ENCODE data around the gene SPATA3. TPM values are rescaled to one million over a fixed set of nuclear protein-coding genes. Genes with fewer than 3 reads are reported as not detected.
"Not testable (repeated sequence)": the region's sequence is repeated elsewhere in the genome, so short reads cannot be mapped to it uniquely, and the experiment has no call there.

The SPATA3 gene
- total RNA-seq, 1 experiment from 2014 or later, result not detected

DNA sequence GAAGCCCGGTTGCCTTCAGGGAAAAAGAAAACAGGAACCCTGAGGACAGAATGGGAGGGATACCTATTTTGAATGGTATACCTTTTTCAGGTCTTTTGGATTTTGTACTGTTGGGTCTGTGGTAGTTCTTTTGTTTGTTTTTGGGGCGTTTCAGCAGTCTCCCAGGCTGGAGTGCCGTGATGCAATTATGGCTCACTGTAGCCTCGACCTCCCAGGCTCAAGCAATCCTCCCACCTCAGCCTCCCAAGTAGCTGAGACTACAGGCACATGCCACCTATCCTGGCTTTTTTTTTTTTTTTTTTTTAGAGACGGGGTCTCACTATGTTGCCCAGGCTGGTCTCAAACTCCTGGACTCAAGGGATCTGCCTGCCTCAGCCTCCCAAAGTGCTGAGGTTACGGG, 27.6 kb upstream of the SPATA3 start:
- DNase-seq (ENCODE audit: low spot score), result not testable (repeated sequence)

DNA sequence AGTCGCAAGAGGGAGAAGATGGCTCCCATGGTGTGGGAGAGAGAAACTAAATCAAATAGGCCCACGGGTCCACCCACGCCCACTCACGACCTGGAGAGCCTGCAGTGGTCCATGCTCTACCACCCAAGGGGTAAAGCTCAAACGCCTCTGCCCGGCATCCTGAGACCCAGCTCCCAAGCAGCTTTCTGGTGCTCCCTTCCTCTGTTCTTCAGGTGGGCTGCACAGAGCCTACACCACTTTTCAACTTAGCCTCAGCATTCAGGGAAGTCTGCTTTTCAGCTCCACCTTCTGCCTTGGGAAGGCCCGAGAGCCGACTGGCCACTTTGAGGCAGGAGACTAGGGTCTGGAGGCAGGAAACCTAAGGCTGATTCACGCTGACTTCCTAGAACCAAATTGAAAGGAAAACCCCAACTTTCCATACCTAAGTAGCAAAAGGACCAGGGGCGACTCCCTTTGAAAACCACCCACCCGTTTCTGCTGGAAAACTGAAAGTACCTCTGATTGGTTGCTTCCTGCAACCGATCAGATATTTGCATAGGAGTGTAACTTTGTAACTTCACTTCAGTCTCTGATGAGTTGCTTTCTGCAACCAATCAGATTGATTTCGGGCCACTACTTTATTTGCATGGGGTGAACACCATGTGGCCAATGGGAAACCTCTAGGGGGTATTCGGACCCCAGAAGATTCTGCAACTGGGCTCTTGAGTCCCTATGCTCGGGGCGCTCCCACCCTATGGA, 26.8 kb upstream of the SPATA3 start:
- no peak for DNase-seq (ENCODE audit: low spot score)

GRCh38 chr2:230969659-230970015, 26.3 kb upstream of the SPATA3 start:
- DNase-seq (ENCODE audit: low spot score), result no peak

GRCh38 chr2:230972046-230972445, 23.9 kb upstream of the SPATA3 start:
- DNase-seq (ENCODE audit: low spot score), result no peak

DNA sequence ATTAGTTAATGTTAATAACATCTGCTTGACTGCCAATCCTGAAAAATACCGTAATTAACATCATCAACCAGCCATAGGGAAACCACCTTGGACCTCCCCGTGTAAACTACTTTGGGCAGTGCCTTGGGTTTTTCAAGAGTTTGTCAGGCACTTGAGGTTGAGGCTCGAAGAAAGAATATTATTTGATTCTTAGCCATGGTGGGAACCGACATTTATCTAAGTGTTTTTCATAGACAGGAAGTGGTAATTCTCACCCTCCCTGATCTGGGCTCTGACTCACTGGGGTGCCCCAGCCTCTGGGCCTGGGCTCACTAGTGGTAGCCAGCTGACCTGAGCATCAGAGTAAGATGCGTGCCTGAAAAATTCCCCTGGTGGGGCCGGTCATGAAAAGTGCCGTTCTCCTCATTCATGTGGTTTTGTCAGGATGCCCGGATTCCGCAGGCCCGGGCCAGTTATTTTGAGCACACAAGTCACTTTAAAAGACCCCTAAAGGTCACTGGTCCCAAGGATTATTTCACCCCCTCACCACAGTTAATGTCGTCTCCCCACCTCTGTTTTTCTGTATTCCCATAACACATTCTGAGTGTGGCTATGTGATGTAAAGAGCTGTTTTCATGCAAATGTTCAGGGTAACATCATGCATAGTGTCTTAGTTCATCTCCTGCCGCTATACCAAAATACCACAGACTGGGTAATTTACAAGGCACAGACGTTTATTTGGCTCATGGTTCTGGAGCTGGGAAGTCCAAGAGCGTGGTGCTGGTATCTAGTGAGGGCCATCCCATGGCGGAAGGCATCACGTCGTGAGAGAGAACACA, 21.6 kb upstream of the SPATA3 start:
- DNase-seq (ENCODE audit: low spot score), result peak; percentile 90

DNA sequence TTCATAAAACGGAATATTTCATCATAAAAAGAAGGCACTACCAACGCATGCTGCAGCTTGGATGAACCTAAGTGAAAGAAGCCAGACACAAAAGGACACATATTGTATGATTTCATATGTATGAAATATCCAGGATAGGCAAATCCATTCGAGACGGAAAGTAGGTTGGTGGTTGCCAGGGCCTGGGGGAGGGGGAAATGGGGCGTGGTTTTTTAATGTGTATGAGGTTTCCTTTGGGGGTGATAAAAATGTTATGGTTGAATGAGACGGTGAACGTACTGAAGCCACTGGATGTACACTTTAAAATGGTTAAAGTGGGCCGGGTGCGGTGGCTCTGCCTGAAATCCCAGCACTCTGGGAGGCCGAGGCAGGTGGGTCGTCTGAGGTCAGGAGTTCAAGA, 20.0 kb upstream of the SPATA3 start:
- DNase-seq (ENCODE audit: low spot score), result no peak

GRCh38 chr2:230976671-230977171, 19.2 kb upstream of the SPATA3 start:
- no peak for DNase-seq (ENCODE audit: low spot score)

- no peak for DNase-seq (ENCODE audit: low spot score)
These were observed 15.5 kb upstream of the SPATA3 start for GRCh38 chr2:230980468-230980867.

DNA sequence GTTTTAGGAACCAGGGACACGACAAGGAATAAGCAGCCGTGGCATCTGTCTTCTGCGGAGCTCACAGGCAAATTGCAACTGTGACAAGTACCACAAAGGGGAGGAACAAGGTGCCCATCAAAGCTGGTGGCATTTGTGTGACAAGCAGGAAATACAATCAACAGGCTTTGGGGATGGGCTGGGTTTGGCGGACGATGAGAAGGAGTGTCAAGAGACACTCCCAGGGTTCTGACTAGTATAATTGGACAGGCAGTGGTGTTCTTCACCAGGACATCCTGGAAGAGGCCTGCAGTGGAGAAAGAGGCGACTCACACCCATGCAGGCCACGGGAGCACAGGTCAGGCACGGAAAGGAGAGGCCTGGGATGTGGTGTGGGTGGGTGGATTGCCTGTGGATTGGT, 14.2 kb upstream of the SPATA3 start:
- DNase-seq (ENCODE audit: low spot score), result no peak

DNA sequence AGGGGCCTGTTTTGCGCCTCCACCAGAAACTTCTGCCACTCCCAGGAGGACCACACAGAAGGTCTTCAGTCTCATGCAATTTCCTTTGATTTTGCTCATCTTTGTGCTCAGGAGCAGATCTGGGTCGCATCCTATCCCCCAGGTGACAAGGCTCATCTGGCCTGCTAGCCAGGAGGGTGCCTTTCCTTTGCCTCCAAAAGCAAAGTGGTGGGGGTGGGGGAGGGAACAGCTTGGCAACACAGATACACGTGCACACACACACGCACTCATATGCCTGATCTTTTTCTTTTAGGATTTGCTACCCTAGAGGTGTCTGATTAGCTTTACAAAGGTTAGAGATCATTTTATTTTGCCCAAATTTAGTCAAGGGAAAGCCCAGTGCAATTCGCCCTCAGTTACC, 13.8 kb upstream of the SPATA3 start:
- DNase-seq (ENCODE audit: low spot score), result no peak

- no peak for DNase-seq (ENCODE audit: low spot score)
These were observed 13.4 kb upstream of the SPATA3 start for GRCh38 chr2:230982528-230982927.

DNA sequence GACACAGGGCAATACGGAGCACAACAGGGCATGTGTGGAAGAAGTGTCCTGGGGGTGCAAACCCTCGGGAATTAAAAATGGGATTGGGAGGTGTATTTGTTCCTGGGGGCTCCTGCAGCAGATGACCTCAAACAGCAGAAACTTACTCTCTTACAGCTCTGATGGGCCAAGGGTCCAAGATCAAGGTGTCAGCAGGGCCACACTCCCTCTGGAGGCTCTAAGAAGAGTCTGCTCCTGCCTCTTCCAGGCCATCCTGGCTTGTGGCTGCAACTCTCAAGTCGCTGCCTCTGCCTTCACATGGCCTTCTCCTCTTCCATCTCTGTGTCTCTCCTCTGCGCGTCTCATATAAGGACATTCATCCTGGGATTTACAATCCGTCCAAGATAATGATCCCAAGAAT, 12.4 kb upstream of the SPATA3 start:
- DNase-seq (ENCODE audit: low spot score), result no peak

DNA sequence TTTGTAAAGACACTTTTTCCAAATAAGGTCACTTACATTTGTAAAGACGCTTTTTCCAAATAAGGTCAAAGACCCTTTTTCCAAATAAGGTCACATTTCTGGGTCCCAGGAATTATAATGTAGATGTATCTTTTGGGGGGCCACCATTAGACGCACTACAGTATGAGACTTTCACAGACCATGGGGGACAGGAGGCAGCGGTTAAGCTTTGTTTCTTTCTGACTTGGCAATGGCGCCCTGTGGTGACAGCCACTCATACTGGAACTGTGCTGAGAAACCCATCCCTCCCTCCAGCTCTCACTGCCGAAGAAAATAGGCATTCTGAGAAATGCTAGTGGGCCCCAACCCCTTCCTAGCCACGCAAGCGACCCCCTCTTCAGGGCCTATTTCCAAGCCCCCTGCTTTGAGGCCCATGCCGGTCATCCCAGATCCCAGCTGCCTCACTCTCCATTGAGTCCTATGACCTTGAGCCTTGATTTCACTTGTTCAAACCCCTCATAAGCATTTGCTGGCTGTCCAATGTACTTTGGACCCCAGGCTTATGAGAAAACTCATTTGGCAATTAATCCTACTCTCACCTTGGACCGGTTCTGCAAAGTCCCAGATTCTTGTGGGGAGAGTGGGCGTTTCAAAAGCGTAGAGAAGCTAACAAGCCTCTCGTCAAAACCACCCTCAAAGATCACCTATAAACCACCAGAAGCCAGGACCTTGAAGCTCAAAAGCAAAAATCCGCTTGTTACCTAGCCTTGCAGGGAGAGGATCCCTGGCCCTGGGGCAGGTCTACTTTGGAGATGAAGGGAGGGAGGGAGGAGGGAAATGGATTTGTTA, 11.3 kb upstream of the SPATA3 start:
- DNase-seq (ENCODE audit: low spot score), result no peak

DNA sequence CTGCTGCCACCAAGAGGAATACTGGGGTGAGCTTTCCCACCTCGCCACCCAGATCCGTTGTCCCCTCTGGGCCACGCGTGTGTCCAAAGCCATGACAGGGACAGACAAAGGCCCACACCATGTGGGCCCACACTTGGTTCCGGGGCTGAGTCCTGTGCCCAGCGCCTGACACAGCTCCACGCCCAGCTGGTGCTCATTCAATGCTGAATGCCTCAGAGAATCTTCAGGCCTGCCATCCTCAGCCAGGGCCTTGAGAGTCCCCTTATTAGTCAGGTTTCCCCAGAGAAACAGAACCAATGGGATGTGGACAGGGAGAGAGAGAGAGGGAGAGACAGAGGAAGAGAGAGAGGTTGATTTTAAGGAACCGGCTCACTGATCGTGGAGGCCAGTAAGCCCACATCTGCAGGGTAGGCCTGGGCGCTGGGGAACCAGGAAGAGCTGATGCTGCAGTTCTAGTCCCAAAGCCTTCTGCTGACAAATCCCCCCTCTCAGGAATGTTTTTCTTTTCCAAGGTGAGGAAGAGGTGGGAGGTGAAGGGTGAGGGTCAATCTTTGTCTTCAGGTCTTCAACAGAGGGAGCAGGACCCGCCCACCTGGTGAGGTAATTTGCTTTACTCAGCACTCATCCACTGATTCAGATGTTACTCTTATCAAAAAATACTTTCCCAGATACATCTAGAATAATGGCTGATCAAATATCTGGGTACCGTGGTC, 10.2 kb upstream of the SPATA3 start:
- no peak for DNase-seq (ENCODE audit: low spot score)

- no peak for DNase-seq (ENCODE audit: low spot score)
These were observed 9.3 kb upstream of the SPATA3 start for GRCh38 chr2:230986520-230987136.

DNA sequence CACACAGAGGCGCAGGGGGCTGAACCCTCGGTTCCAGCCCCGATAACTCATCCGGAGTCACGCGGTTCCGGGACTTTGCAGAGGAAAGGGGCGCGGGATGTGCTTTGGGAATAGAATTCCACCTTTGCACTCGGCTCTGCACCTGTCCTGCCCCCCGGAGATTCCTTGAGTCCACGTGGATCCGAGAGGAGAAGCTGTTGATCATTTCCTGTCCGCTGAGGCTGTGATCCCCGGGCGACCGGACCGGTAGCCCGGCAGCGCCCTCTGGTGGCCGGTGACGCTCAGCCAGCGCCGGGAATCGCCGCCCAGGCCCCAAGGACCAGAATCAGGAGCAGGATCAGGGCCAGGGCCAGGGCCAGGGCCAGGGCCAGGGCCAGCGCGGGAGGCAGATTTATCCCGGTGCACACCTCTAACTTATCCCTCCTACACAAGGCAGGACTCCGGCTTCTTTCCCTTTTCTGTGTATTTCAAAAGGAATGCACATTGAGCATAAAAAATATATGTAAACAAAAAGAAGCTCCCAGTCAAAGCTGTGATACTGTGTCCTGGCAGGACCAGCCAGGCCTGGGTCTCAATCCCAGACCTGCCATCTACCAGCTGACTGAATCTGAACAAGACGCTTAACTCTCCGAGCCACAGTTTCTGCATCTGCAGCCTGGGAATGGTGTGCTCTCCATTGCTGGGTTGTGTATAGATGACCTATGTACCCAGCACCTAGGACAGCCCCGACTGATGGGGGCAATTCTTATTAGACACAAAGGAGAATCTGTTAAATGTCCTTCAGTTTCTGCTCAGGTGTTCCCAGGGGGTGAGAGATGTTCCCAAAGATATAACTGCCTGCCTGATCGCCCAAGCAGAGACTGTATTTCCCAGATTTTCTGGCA, 8.5 kb upstream of the SPATA3 start:
- peak; percentile 61 for DNase-seq (ENCODE audit: low spot score)

DNA sequence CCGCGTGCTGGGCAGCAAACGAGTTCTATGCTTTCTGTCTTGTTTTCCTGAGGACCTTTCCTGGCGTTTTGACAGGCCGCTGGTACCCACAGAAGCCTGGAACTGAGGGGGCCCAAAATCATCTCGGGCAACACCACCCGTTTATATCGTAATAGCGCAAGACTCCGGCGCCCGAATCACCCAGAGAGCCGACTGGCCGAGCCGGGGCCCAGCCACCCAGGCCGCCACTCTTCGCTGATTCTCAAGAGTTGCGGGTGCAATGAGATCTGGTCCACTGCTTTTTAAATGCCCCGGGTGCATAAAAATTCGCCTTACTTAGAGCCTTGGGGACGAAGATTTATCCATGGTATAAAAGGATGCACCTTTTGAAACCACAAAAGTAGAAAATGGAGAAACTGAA, 6.2 kb upstream of the SPATA3 start:
- DNase-seq (ENCODE audit: low spot score), result no peak

GRCh38 chr2:230990131-230990898, 5.6 kb upstream of the SPATA3 start:
- no peak for DNase-seq (ENCODE audit: low spot score)

DNA sequence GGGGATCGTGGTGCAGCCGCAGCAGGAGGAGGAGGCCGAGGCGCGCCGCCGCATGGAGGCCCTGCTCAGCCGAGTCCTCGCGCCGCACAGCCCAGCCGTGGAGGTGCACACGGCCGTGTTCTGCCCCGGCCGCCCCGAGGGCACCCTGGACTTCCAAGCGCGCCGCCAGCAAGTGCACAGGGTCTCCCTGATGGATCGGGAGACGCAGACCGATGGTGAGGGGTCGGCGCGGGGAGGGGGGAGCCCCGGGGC, 5.1 kb upstream of the SPATA3 start:
- no peak for DNase-seq (ENCODE audit: low spot score)

GRCh38 chr2:230991598-230991997, 4.3 kb upstream of the SPATA3 start:
- no peak for DNase-seq (ENCODE audit: low spot score)
